HG03025 (cell line): ENCODE data around the gene RTEL1.
"Not testable (repeated sequence)": the region's sequence is repeated elsewhere in the genome, so short reads cannot be mapped to it uniquely, and the experiment has no call there.

Experiments used
- ATAC-seq: cut with Tn5 transposase; IDR thresholded peaks from one replicate; pipeline ENCODE4 v1.9.1; 2021; ENCODE audit warnings: mild to moderate bottlenecking, moderate library complexity; ENCODE audit not compliant: unreplicated experiment, low FRiP score

Gene RTEL1

DNA sequence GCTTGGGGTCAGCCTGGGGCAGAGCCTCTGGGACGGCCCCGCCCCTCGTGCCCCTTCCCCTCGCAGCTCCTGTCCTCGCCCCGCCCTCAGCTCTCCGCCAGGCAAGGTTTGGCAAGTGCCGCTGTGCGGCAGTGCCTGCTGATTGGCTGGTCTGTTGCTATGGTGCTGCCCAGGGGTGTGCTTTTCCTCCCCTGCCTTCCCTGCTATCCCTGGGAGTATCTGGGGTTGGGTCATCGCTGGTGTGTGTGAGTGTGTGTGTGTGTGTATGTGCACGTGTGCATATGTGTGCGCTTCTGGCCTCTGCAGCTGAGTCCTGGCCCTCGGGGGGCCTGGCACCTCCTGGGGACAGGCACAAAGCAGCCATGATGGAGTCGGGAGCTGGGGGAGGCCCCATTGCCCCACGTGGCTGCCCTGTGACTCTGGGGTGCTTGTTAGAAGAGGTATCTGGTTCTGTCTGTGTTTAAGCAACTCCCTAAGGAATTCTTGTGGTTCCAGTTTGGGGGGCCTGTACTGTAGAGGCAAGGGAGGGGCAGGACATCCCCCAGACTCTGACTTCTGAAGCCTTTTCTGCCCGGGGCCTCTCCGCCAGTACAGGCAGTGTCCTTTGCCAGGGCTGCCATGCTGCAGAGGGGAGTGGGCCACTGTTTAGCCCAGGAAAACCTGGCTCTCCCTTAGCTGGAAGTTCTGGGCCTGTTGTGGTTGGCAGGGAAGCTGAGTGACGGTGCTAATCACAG, 6.9 kb downstream of the RTEL1 start:
- no peak for ATAC-seq

DNA sequence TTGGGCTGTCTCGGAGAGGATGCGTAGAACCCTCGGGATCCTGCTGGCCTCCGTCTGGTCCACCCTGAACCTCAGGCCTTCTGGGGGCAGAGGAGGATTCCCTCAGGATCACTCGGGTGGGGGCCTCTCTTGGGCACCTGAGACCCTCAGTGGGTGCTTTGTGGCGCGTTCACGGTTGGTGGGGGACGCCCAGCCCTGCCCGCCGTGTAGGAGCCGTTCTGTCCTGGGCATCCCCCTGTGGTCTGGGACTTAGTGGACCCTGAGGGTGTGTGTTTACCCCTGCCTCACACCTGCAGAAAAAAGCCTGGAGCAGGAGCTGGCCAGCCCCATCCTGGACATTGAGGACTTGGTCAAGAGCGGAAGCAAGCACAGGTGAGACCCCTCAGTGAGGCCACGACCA, 7.6 kb downstream of the RTEL1 start:
- no peak for ATAC-seq

DNA sequence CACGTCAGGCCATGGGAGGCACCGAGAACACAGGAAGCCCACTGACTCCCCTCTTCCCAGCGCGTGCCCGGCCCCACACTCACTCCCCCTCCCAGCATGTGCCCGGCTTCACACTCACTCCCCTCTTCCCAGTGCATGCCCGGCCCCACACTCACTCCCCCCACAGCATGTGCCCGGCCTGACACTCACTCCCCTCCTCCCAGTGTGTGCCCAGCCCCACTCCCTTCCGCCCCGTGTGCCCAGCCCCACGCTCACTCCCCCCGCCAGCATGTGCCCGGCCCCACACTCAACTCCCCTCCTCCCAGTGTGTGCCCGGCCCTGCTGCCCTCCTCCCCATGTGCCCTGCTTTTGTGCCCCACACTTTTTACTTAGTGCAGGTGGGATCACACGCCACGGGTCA, 9.7 kb downstream of the RTEL1 start:
- ATAC-seq = no peak

DNA sequence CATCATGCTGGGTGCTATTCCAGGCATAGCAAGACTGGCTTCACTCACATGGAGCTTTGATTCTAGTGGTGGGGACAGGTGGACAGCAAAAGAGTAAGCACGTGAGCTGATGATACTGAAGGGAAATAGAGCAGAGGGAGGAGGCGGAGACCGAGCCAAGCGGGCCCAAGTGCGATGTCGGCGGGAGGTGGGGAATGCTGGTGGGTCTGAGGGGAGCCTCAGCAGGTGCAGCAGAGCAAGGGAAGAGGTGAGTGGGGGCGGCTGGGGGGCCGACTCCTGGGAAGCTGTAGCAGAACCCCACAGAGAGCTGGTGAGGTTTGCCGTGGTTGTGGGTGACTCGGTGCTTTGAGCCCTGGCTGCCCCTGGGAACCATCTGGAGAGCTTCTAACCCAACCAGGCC, 10.2 kb downstream of the RTEL1 start:
- ATAC-seq = no peak

DNA sequence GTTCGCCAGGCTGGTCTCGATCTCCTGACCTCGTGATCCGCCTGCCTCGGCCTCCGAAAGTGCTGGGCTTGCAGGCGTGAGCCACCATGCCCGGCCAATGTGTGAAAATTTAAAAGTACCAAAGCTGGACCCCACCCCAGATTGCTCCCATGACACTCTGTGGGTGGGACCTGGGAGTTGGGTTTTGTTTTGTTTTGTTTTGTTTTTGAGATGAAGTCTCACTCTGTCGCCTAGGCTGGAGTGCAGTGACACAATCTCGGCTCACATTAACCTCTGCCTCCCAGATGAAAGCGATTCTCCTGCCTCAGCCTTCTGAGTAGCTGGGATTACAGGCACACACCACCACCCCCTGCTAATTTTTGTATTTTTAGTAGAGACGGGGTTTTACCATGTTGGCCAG, 13.6 kb downstream of the RTEL1 start:
- ATAC-seq = not testable (repeated sequence)

DNA sequence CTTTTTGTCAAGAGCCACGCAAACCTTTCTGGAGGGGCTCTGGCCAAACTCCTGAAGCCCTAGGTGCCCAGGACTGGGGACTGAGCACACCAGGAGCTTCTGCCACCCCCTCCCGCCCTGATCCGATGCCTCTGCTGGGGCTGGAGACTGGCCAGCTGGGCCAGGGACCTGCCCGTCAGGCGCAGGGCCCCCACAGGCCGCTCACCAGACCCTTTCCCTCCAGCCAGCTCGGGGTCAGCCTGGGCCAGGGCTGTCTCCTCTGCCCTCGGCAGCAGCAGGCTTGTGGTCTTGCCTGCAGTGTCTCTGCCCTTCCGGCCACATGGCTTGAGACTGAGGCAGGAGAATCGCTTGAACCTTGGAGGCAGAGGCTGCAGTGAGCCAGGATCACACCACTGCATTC, 14.6 kb downstream of the RTEL1 start:
- ATAC-seq = no peak

DNA sequence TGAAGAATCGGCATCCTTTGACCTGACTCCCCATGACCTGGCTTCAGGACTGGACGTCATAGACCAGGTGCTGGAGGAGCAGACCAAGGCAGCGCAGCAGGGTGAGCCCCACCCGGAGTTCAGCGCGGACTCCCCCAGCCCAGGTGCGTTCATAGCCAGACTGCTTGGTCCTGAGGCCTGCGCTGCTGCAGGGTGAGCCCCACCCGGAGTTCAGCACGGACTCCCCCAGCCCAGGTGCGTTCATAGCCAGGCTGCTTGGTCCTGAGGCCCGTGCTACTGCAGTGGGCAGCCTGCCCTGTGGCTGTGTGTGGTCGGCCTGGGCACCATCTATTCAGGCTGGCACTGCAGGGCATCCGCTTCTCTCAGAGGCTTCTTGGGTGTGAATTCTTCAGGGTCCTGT, 15.8 kb downstream of the RTEL1 start:
- no peak for ATAC-seq

DNA sequence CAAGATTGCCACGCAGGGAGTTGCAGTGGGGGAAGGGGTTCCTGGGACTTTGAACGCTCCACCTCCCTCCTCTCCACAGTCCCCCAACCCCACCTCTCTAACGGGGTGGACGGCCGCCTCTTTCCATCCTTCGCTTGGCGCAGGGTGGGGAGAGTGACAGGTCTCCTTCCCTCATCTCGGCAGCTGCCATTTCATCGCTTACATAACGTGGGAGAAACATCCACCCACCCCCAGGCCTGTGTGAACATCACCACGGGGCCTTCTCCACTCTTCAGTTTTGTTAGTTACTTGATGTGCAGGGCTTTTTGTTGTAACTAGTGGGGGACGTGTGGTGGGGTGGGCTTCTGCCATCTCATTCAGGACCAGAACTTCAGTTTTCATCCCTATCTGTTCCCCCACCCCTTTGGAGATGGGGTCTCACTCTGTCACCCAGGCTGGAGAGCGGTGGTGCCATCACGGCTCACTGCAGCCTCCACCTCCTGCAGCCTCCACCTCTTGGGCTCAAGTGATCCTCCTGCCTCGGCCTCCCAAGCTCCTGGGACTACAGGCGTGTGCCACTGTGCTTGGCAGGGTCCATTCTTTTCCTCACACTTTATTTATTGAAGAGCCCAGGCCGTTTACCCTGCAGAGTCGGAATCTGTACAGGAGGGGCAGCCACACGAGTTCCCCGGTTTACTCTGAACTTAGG, 17.7 kb downstream of the RTEL1 start:
- ATAC-seq = no peak

DNA sequence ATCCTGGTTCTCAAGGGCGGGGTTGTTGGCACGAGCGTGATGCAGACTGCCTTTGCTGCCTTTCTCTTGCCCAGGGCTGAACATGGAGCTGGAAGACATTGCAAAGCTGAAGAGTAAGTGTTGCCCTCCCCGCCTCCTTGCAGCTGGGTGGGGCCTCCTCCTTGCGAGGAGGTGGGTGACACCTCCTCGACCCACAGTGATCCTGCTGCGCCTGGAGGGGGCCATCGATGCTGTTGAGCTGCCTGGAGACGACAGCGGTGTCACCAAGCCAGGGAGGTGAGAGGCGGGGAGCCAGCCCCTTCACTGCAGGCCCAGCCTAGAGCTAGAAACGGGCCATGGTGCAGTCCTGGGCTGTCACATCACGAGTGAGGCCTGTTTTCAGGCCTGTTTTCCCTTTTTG, 20.0 kb downstream of the RTEL1 start:
- no peak for ATAC-seq

DNA sequence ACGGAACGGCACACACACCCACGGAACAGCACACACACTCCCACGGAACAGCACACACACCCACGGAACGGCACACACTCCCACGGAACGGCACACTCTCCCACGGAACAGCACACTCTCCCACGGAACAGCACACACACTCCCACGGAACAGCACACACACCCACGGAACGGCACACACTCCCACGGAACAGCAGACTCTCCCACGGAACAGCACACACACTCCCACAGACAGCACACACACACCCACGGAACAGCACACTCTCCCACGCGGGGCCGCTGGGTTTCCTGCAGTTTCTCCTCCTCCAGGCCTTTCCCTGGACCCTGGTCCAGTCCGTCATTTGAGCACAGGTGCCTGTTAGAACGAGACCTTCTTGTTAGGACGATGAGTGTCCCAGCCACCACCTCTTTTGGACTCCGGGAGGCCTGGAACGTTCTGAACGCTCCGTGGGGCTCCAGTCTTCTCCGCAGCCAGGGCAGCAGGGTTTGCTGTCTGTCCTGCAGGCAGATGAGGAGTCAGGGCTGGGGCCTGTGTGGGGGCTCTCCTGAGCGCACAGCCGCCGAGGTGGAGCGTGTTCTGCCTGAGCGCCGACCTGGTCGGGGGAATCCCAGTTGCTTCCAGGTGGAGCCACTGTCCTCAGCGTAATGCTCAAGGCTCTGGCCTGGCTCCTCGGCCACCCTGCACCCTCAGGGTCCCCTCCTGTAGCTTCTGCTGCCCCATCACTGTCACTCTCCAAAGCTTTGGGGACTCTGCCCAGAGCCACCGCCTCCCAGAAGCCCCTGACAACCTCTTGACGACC, 20.8 kb downstream of the RTEL1 start:
- ATAC-seq = no peak

DNA sequence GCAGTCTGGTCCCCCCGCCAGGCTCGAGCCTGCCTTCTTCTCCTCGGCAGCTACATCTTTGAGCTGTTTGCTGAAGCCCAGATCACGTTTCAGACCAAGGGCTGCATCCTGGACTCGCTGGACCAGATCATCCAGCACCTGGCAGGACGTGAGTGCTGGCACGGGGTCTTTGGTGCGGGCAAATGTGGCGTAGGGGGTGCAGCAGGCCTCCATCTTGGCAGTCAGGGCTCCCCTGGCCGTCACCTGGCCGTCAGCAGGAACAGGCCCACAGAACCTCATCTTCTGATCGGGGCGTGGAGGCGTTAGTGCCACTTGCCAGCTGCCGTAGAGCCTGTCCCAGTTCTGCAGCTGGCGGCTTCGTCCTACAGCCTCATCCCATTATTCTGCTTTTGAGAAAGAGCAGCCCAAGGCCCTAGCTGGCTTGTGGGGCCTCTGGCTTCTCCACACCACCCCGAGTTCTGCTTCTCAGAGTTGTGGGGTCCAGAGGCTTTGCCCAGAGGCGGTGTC, 21.7 kb downstream of the RTEL1 start:
- no peak for ATAC-seq

DNA sequence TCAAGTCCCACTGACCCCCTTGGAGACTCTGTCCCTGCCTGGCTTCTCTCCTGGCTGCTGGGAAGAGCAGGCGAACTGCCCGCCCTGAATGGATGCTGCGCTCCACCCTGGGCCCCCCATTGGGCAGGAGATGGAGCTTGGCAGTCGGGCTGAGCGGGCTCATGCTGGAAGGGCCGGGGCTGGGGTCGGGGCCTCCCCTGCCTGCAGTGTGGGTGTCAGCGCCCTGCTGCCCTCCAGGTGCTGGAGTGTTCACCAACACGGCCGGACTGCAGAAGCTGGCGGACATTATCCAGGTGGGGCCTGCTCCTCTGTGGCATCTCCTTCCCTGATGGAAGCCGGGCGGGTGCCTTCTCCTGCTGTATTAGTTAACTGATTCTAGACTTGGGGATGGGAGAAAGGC, 22.3 kb downstream of the RTEL1 start:
- ATAC-seq = no peak

DNA sequence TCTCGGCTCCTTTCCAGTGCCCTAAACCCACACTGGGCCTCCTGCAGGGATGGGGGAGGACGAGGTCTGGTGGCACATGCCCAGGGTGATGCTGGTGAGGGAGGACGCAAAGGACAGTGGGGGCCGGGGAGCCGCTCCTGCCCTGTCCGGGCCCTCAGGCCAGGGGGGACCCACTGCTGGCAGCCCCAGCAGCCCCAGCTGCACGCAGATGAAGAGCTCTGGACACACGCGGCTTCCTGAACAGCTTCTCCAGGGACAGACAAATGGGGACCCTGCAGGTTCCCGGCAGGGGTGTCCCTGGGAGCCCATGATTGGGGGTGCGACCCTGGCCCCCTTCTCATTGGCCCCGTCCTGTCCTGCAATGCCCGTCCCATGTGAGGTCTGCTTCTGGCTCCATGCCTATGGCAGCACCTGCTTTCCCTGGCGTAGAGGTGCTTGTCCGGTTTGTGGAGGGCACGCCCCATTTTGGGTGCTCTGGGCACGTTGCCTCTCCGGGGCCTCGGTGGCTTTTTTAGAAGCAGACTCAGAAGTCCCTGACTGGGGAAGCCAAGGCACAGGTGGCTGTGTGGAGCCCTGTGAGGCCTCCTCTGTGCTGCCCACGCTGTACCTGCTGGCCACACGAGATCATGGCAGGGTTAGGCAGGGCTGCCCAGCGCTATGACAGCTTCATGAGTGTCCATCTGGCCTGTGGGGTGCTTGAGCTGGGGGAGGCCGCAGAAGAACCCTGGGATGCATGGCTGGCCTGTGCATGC, 22.9 kb downstream of the RTEL1 start:
- no peak for ATAC-seq

DNA sequence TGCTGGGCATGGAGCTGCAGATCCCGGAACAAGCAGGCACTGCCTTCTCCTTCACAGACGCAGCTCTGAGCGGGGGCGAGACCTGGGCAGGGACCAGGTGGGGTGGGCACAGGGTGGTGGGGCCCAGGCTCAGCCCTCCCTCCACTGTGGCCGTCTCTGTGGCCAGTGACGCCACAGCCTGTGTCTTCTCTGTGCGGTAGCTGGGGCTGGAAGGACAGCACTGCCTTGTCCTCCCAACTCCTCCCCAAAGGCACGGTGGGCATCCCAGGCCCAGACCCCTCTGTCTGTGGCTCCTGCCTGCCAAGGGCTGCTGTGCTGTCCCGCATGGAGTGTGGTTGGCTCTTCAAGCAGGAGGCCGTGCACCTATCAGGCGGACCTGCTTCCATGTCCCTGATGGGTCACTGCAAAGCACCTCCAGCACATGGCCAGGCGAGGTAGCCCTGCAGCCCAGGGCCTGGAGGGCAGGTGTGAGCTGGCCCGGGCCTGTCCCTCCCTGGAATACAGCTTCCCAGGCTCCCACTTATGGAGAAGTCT, 23.6 kb downstream of the RTEL1 start:
- ATAC-seq = no peak

DNA sequence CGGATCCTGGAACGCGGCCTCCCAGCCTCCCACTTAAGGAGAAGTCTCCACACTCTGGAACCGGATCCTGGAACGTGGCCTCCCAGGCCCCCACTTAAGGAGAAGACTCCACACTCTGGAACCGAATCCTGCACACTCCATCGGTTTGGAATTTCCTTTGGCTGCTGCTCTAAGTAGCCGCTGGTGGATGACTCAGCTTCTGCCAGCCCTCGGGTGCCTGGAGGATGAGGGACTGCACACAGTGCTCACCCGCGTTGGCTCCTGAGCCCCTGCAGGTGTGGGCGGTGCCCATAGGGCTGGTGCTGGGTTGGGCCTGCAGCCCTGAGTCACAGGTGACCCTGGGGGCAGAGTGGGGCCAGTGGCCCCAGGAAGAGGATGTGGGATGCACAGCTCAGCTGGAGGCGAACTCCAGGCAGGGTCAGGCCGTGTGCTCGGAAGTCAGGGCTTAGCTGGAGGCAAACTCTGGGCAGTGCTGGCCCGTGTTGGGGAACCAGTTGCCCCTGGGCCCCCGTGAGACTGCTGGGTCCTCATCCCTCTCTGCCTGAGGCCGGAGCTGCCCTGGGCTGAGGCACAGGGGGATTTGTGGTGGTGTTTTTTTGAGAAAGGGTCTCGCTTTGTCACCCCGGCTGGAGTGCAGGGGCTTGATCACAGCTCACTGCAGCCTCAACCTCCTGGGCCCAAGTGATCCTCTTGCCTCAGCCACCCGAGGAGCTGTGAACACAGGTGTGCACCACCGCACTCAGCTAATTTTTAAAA, 24.4 kb downstream of the RTEL1 start:
- ATAC-seq = no peak

DNA sequence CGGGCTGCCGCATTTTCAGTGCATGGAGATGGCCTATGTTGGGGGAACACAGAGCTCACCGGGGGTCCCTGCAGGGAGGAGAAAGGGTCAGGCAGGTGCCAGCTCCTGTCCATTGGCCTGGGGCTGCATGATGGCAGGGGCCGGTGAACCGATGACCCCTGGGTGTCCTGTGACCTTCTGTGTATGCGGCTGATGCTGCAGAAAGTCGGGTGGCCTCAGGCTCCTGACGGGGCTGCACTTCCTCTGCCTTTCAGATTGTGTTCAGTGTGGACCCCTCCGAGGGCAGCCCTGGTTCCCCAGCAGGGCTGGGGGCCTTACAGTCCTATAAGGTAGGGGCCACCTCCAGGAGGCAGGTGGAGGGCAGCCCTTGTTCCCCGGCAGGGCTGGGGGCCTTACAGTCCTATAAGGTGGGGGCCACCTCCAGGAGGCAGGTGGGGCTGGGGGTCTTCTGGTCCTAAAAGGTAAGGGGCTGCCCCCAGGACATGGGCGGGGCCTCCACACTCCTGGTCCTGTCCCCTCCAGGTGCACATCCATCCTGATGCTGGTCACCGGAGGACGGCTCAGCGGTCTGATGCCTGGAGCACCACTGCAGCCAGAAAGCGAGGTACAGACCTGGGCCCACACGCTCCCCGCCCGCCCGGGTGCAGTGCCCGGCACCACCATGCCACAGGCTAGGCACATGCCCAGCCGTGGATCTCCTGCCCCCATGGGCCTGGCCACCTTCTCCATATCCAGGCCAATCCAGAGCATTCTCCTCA, 27.3 kb downstream of the RTEL1 start:
- ATAC-seq = no peak

DNA sequence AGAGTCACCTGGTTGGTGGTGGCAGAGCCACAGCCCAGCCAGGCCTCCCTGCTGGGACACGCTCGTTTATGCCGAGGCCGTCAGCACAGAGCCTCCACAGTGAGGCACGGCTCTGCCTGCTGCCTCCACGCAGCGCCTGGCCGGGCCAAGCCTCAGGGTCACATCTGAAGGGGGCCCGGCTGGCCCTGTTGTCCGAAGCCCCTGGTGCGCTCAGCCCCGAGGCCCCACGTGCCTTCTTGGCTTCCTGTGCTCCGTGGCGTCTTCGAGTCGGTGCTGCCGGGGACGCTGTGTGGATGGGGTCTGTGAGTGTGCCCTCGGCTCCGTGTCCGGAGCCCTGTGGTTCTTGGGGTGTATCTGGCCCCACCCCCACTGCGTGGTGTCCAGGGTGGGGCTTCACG, 28.0 kb downstream of the RTEL1 start:
- ATAC-seq = no peak

DNA sequence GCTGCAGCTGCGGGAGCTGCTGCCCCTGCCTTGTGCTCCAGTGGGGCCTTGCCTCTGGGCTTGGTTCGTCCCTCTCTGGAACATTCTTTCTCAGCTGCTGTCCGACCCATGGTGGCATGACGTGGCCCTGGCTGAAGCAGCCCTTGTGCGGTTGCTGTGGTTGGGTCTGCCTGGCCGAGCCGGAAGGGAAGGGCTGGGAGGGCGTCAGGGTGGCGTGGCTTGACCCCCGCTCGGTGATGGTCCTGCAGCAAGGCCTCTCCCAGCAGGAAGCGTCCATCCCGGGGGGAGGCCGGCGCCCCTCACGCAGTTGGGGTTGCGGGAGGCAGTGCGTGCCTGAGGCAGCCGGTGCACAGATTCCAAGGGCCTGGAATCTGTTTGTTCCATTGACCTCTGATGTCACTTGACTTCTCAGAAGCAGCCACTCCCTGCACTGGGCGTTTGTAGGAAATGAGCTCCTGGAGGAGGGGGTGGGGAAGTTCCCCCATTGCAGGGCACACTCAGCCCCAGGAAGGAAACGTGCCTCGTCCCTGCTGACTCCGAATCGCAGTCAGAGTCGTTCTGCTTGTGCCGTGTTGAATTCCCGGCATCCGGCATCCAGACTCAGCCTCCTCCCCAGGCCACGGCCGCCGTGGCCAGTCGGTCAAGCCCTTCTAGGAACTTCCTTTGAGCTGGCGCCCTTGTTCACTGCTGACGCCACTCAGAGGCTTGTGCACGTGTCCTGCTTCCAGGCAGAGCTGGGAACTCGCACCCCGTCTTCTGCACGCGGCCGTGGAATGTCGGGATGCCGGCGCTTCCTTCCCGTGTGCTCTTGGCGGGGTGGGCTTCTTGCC, 28.6 kb downstream of the RTEL1 start:
- ATAC-seq = no peak
